ENCODE results near the gene FAF1. TPM values are rescaled to one million over a fixed set of nuclear protein-coding genes. Genes with fewer than 3 reads are reported as not detected.

FAF1 gene
- total and polyA plus RNA-seq, 9 of the 15 experiments (the other 6 are each of a cell fraction or from before 2014, with no cell fraction given): 48.7 to 225 (median 118) TPM

DNA sequence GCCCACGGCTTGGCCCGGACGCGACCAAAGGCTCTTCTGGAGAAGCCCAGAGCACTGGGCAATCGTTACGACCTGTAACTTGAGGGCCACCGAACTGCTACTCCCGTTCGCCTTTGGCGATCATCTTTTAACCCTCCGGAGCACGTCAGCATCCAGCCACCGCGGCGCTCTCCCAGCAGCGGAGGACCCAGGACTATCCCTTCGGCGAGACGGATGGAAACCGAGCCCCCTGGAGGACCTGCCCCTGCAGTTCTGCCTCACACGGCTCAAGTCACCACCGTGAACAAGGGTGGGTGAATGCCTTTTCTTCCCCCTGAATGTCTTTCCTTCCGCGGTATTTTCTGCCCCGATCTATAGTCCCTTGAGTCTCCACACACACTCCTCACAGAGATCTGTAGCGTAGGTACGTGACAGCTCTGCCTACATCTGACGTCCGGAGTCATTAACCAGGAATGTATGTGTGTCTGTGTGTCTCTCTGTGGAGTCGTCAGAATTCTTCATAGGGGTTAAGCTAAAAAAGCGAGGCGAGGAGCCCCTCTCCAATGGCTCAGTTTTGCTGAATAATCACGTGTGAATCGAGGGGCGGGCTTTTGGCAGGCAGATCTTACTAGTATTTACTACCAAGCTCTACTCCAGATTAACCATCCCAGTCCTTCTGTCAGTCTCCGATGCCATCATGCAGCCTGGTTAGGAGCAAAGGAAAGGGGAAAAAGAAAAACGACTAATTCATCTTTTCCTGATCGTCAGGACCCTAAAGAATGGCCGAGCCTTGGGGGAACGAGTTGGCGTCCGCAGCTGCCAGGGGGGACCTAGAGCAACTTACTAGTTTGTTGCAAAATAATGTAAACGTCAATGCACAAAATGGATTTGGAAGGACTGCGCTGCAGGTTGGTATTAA, 9.8 kb upstream of the FAF1 start, which contains the start of gene CDKN2C (continued):
- TF ChIP-seq, protein P1, sequence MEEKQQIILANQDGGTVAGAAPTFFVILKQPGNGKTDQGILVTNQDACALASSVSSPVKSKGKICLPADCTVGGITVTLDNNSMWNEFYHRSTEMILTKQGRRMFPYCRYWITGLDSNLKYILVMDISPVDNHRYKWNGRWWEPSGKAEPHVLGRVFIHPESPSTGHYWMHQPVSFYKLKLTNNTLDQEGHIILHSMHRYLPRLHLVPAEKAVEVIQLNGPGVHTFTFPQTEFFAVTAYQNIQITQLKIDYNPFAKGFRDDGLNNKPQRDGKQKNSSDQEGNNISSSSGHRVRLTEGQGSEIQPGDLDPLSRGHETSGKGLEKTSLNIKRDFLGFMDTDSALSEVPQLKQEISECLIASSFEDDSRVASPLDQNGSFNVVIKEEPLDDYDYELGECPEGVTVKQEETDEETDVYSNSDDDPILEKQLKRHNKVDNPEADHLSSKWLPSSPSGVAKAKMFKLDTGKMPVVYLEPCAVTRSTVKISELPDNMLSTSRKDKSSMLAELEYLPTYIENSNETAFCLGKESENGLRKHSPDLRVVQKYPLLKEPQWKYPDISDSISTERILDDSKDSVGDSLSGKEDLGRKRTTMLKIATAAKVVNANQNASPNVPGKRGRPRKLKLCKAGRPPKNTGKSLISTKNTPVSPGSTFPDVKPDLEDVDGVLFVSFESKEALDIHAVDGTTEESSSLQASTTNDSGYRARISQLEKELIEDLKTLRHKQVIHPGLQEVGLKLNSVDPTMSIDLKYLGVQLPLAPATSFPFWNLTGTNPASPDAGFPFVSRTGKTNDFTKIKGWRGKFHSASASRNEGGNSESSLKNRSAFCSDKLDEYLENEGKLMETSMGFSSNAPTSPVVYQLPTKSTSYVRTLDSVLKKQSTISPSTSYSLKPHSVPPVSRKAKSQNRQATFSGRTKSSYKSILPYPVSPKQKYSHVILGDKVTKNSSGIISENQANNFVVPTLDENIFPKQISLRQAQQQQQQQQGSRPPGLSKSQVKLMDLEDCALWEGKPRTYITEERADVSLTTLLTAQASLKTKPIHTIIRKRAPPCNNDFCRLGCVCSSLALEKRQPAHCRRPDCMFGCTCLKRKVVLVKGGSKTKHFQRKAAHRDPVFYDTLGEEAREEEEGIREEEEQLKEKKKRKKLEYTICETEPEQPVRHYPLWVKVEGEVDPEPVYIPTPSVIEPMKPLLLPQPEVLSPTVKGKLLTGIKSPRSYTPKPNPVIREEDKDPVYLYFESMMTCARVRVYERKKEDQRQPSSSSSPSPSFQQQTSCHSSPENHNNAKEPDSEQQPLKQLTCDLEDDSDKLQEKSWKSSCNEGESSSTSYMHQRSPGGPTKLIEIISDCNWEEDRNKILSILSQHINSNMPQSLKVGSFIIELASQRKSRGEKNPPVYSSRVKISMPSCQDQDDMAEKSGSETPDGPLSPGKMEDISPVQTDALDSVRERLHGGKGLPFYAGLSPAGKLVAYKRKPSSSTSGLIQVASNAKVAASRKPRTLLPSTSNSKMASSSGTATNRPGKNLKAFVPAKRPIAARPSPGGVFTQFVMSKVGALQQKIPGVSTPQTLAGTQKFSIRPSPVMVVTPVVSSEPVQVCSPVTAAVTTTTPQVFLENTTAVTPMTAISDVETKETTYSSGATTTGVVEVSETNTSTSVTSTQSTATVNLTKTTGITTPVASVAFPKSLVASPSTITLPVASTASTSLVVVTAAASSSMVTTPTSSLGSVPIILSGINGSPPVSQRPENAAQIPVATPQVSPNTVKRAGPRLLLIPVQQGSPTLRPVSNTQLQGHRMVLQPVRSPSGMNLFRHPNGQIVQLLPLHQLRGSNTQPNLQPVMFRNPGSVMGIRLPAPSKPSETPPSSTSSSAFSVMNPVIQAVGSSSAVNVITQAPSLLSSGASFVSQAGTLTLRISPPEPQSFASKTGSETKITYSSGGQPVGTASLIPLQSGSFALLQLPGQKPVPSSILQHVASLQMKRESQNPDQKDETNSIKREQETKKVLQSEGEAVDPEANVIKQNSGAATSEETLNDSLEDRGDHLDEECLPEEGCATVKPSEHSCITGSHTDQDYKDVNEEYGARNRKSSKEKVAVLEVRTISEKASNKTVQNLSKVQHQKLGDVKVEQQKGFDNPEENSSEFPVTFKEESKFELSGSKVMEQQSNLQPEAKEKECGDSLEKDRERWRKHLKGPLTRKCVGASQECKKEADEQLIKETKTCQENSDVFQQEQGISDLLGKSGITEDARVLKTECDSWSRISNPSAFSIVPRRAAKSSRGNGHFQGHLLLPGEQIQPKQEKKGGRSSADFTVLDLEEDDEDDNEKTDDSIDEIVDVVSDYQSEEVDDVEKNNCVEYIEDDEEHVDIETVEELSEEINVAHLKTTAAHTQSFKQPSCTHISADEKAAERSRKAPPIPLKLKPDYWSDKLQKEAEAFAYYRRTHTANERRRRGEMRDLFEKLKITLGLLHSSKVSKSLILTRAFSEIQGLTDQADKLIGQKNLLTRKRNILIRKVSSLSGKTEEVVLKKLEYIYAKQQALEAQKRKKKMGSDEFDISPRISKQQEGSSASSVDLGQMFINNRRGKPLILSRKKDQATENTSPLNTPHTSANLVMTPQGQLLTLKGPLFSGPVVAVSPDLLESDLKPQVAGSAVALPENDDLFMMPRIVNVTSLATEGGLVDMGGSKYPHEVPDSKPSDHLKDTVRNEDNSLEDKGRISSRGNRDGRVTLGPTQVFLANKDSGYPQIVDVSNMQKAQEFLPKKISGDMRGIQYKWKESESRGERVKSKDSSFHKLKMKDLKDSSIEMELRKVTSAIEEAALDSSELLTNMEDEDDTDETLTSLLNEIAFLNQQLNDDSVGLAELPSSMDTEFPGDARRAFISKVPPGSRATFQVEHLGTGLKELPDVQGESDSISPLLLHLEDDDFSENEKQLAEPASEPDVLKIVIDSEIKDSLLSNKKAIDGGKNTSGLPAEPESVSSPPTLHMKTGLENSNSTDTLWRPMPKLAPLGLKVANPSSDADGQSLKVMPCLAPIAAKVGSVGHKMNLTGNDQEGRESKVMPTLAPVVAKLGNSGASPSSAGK (IDR thresholded peaks at IDR 0.05): no peak
- TF ChIP-seq MYNN (IDR thresholded peaks at IDR 0.05) (no peak), MYNN (CRISPR knock-in tag; IDR thresholded peaks at IDR 0.05) (no peak), ZNF316 (IDR thresholded peaks at IDR 0.05) (peak; percentile 95), ARID1B (IDR thresholded peaks at IDR 0.05) (peak; percentile 42; the same call in 1 of the 2 replicates), SREBF1 (IDR thresholded peaks at IDR 0.05; ENCODE audit: borderline replicate concordance, low read depth, low read length) (0 out of 2 replicates have a peak, but pooled peaks have one; percentile 36), MYC (IDR thresholded peaks at IDR 0.05; ENCODE audit: low read depth, low read length) (peak; percentile 11; the same call in 1 of the 2 replicates), MYC (CRISPR knock-in tag; IDR thresholded peaks at IDR 0.05; ENCODE audit: borderline replicate concordance, low read depth) (no peak), MEIS2 (IDR thresholded peaks at IDR 0.05; ENCODE audit: partially characterized antibody) (peak; percentile 70), PHF21A (IDR thresholded peaks at IDR 0.05; ENCODE audit: borderline replicate concordance, low read depth) (0 out of 2 replicates have a peak, but pooled peaks have one; percentile 58), HMGN3 (IDR thresholded peaks at IDR 0.05; ENCODE audit: borderline replicate concordance, extremely low read depth, insufficient read length, low read depth, low read length) (no peak)
- TF ChIP-seq, protein P2, sequence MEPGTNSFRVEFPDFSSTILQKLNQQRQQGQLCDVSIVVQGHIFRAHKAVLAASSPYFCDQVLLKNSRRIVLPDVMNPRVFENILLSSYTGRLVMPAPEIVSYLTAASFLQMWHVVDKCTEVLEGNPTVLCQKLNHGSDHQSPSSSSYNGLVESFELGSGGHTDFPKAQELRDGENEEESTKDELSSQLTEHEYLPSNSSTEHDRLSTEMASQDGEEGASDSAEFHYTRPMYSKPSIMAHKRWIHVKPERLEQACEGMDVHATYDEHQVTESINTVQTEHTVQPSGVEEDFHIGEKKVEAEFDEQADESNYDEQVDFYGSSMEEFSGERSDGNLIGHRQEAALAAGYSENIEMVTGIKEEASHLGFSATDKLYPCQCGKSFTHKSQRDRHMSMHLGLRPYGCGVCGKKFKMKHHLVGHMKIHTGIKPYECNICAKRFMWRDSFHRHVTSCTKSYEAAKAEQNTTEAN (CRISPR knock-in tag; IDR thresholded peaks at IDR 0.05): peak; percentile 56; the same call in 1 of the 2 replicates
- TF ChIP-seq, protein P3, sequence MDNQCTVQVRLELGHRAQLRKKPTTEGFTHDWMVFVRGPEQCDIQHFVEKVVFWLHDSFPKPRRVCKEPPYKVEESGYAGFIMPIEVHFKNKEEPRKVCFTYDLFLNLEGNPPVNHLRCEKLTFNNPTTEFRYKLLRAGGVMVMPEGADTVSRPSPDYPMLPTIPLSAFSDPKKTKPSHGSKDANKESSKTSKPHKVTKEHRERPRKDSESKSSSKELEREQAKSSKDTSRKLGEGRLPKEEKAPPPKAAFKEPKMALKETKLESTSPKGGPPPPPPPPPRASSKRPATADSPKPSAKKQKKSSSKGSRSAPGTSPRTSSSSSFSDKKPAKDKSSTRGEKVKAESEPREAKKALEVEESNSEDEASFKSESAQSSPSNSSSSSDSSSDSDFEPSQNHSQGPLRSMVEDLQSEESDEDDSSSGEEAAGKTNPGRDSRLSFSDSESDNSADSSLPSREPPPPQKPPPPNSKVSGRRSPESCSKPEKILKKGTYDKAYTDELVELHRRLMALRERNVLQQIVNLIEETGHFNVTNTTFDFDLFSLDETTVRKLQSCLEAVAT (IDR thresholded peaks at IDR 0.05): peak; percentile 91 to 94

Measured in K562 (cell line).